HuH-7 (cell line): Measurements from ENCODE around the gene C14orf132.

Source experiments
- DNase-seq: peaks from one replicate; pipeline ENCODE4 v3.0.0; 2011; ENCODE audit warnings: low spot score

C14orf132 gene

GRCh38 chr14:96083667-96084320, 44.6 kb downstream of the C14orf132 start:
- no peak for DNase-seq

DNA sequence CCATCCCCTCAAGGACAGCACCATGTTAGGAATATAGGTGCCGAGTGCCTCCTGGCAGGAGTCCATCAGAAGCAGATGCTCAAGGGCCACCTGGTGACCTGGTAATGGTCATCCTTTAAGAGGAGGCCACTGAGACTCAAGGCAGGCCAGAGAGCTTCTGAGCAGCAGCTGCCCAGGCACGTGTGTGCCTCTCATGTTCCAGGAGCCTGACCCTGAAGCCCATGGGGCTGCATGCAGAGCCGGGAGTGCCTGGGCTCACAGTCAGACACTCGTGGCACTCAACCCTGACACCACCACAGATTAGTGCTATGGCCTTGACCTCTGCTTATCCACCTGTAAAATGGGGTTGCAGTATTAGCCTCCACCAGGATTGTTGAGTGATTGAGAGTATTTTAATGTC, 45.6 kb downstream of the C14orf132 start:
- DNase-seq, result no peak

DNA sequence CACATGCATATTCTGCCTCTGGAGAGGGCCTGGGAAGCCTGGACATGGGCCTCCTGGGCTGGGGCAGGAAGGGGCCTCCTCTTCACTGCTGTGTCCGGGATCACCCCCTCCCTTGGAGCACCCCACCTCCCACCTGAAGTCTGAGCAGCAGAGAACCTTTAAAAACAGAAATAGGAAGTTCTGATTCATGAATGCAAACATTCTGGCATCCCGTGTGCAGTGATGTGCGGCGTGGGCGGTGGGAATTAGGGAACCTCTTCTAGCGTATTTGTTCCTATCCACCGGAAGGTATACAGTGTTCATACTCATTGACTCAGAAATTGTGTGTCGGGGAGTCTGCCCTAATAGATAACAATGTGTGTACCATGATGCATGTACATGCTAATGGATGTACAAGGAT, 46.2 kb downstream of the C14orf132 start:
- no peak for DNase-seq

DNA sequence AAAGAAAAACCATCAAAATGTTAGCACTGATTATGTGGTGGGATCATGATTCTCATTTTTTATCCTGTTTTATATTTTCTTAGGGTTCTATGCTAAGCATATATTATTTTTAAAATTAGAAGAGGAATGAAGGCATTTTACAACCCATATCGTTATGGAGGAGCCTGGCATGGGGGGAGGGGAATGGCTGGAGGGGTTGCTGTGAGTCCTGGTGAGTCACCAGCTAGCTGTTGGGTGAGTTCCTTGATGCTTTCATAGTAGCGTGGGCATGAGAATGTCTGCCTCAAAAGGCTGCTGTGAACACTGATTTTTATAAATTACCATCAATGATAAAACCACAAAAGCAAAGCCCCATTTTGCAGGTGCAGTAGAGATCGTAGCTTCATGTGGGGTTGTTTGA, 46.9 kb downstream of the C14orf132 start:
- no peak for DNase-seq

GRCh38 chr14:96086574-96087077, 47.5 kb downstream of the C14orf132 start:
- no peak for DNase-seq

DNA sequence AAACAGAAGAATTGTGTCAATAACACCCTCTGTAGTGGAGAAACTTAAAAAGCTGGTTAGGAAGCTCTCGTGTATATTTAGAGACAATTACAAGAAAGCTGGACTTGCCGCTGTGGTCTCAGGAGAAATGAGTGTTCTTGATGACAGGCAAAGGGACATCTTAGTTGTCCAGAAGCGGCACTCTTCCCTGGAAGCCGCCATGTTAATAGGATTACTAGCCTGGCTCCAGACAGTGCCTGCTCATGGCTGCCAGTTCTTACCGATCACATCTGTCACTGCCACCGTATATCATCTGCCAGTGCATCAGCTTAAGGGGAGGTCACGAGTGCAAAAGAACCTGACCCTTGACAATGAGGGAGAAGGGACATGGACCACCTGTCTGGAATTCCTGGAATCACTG, 48.9 kb downstream of the C14orf132 start:
- DNase-seq, result no peak

DNA sequence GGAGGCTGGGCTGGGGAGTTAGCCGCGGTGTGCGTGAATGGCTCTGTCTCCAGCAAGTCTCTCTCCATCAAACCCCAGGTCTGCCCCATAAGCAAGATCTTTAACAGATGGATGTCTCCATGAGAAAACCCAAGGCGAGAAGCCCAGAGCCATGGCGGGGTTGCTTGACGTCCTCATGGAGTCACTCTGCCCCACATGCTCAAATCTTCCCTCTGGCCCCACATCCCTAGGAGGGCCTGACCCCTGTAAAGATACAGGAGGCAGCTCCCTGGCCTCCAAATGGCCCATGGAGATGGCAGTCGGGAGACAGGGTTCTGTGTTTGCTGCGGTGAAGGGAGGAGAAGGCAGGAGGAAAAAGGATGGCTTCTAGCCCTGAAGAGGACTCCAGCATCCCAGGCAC, 49.3 kb downstream of the C14orf132 start:
- DNase-seq, result no peak

DNA sequence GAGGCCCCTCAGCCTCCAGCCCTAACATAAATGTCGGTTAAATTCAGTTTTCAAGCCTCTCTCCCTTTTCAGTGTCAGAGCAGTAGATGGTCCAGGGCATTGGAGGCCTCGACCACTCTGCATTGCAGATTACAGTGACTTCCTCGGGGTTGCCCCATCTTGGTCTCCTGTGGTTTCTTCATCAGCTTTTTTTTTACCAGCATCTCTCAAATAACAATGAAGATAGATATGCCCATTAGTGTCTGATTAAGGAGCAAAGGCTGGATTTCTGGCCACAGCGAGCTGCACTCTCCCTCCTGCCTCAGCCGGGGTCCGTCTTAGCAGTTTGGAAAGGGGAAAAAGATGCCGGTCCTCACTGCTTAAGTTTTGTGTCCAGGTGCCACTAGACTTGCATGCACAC, 49.7 kb downstream of the C14orf132 start:
- no peak for DNase-seq

DNA sequence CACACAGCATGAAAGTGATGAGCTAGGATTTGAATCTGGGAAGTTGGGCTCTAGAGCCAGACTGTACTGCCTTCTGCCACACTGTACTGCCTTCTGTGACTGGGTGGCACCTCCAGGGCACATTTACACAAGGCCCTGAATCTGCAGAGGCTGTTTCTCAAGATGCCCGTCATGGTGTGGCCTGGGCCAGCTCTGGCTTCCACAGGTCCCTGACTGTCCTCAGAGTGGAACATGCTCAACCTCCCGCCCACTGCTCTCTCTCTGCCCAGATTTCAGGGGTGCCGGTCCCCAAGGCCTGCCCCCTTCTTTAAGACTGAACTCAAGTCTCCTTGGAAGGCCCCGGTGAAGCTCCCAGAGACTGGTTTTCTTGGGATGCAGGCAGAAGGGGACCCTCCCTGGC, 50.2 kb downstream of the C14orf132 start:
- no peak for DNase-seq

- DNase-seq, result no peak
Measured at GRCh38 chr14:96090441-96091148, 51.4 kb downstream of the C14orf132 start.

GRCh38 chr14:96091149-96091693, 52.1 kb downstream of the C14orf132 start:
- no peak for DNase-seq

DNA sequence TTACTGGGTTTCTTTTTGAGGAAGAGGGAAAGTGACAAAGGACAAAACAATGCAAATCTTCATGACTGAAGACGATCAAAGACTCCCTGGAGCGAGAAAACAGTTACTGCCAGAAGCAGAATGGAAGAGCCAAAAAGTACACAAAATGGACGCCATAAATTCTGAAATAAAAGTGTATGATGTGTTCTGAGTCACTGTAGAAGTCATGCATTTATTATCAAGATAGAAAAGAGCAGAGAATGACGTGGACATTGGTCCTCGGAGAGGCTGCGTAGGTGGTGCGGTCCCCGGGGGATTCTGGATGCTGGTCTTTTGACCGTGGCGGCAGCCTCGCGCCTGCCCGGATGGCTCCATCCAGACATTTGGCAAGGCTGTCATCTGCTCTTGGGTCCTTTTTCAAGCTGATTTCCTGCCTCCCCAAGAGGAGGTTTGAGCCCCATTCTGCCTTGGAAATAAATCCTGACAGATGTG, 52.8 kb downstream of the C14orf132 start:
- DNase-seq, result no peak

DNA sequence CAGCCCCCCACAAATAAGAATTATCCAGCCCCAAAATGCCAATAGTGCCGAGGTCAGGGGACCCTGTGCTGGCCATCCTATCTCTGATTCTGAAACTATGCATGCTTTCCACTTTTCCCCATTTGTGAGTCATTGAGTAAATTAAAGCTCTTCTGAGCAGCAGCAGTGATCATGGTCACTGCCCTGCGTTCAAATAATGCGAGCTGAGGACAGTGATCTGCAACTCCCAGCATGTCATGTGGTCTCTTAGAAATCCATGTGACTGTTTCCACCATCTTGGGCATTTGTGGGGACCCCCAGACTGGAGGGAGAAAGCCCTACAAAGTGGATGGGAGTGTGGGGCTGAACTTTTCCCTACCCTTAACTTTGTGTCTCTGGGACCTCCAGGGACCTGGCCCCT, 53.8 kb downstream of the C14orf132 start:
- no peak for DNase-seq

DNA sequence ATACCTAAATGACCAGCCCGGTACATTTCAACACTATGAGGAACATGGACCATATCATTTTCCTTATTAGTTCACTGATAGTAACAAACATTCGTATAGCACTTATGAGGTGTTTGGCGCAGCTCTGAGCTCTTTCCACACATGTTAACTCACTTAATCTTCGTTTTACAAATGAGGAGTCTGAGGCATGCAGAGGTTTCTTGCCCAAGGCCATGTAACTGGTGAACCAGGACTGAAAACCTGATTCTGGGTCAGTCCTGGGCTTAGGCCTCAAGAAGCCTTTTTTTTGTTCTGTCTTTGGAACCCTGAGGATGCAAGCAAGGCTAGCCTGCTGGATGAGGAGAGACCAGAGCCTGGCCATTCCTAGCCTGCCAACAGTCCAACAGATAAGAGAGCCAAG, 55.0 kb downstream of the C14orf132 start:
- DNase-seq, result no peak

- DNase-seq, result no peak
Measured at GRCh38 chr14:96094656-96095055, 55.5 kb downstream of the C14orf132 start.

GRCh38 chr14:96095058-96095457, 55.9 kb downstream of the C14orf132 start:
- no peak for DNase-seq

GRCh38 chr14:96095581-96096476, 56.7 kb downstream of the C14orf132 start:
- peak; percentile 36 for DNase-seq

GRCh38 chr14:96096639-96097610, 57.8 kb downstream of the C14orf132 start:
- DNase-seq, result no peak

DNA sequence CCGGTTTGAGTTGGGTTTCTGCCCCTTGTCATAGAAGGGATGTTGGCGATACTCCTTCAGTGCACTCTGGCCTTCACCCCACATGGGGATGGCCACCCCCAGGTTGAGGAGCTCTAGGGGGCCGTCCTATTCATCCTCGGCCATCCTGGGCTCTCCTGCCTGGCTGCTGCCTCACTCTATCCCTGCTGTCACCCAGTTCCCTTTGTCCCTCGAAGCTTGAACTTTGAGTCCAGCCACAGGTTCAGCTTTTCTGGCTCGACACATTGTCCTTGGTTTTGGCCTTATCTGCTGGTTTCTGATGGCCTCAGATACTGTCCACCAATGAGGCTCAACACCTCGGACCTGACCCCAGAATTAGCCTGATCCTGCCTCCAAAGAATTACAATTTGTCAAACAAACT, 58.6 kb downstream of the C14orf132 start:
- no peak for DNase-seq

GRCh38 chr14:96098309-96098998, 59.3 kb downstream of the C14orf132 start:
- DNase-seq, result peak; percentile 56

DNA sequence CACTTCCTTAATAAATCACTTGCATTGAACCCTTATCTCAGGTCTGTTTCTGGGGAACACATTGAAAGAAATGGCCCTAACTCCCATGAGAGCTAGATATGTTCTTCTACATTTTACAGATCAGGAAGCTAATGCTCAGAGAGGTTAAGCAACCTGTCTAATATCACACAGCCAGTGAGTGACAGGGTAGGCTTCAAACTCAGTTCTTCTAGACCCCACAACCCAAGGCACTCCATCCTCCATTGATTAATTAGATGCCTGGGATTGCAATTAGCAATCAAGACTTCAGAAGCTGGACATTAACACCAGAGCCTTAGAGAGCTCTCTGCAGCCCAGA, 59.8 kb downstream of the C14orf132 start:
- no peak for DNase-seq
